HL-60/S4 (cell line): ENCODE results near the gene TMED3.

Source experiments
- in situ Hi-C: fragments of 300-500 bp; cut with MboI; formaldehyde crosslinking; loops from 2 replicates; pipeline ENCODE4 v1.14.3; 2022; ENCODE audit warnings: low sequenced_read_pairs

TMED3 gene

GRCh38 chr15:79372428-79372827 is 61.5 kb downstream of the TMED3 start:
- in situ Hi-C loops, result no loop called here
